ENCODE data around the gene PSMD9. TPM values are rescaled to one million over a fixed set of nuclear protein-coding genes. Genes with fewer than 3 reads are reported as not detected.

Gene PSMD9
- total RNA-seq, 1 donor from 2014 or later: 28.1 TPM

DNA sequence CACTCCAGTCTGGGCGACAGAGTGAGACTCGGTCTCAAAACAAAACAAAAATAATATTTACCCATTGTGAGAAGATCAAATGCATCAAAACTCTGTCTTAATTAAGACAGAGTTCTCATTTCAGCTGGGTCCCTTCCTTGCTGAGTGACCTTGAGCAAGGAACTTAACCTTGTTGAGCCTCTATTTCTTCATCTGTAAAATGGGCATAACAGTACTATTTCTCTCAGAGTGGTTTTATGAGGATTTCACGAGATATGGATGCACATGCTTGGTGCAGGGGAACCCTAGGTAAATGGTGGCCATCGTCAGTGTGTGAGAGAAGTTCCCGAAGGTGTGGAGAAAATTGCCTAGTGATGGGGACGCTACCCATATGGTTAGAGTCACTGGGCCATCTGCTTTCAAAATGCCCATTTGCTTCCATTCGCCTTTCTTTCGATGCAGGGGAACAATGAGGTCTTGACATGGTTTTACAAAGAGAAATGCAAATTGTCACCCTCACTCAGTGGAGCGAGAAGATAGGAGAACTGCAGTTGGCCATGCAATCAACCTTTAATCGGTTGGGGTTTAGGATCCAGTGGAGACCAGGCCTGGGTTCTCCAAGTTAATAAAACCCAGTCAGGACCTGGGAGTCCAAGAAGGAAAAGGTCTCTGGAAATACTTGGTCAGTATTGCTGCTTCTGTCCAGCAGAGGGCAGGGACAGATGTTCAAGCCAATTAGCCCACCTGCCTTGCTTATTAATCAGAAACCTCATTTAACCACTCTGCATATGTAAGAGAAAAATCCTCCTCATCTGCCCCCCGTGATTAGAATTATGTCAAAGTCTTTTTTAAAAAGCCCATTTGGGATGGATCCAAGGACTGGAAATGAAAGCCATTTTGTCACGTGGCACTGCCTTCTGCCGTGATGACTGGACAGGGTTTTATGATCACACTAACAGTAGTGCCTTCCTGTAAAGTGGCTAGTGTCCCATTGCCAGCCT, 67.0 kb downstream of the PSMD9 start:
- TF ChIP-seq, protein P1, sequence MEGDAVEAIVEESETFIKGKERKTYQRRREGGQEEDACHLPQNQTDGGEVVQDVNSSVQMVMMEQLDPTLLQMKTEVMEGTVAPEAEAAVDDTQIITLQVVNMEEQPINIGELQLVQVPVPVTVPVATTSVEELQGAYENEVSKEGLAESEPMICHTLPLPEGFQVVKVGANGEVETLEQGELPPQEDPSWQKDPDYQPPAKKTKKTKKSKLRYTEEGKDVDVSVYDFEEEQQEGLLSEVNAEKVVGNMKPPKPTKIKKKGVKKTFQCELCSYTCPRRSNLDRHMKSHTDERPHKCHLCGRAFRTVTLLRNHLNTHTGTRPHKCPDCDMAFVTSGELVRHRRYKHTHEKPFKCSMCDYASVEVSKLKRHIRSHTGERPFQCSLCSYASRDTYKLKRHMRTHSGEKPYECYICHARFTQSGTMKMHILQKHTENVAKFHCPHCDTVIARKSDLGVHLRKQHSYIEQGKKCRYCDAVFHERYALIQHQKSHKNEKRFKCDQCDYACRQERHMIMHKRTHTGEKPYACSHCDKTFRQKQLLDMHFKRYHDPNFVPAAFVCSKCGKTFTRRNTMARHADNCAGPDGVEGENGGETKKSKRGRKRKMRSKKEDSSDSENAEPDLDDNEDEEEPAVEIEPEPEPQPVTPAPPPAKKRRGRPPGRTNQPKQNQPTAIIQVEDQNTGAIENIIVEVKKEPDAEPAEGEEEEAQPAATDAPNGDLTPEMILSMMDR (IDR thresholded peaks at IDR 0.05; ENCODE audit: borderline replicate concordance): peak; percentile 64
- intact Hi-C loops (cut with micrococcal nuclease): no loop called here
- no peaks in the 10 kb centered on the region for H3K27me3 ChIP-seq (ENCODE audit: low read depth)

DNA sequence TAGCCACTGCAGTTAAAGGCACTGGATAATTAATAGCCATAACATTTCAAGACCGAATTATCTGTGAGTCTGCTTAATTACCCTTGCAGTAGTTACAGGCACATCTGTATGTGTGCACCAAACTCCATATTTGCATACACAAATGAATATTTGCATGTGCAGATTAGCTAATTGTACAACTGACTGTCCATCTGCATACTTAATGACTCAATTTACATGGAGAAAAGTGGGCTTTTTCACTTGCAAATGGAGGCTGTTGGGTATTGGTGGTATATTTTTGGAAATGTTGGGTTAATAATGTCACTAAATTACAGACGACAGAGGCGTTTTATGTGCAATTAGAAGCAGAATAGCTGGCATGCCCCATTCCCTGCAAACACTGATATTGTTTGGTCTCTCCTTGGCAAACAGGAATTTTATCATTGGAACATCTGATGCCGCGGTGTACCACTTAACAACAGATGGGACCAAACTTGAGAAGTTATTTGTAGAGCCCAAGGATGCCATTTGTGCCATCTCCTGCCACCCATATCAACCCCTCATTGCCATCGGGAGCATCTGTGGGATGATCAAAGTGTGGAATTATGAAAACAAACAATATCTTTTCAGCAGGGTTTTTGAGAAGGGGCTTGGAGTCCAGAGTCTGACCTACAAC, 69.4 kb downstream of the PSMD9 start:
- no peaks in the 10 kb centered on the region for H3K9me3 ChIP-seq (replicated peaks)
- no peak overlapping the region for H3K27ac ChIP-seq (replicated peaks)
- no peaks in the 10 kb centered on the region for H3K4me1 ChIP-seq
- H3K4me3 ChIP-seq: no peak overlapping the region
- no peaks in the 10 kb centered on the region for H3K36me3 ChIP-seq
- intact Hi-C loops (cut with micrococcal nuclease): no loop called here
- DNase-seq: no peak
- TF ChIP-seq, protein P1 (IDR thresholded peaks at IDR 0.05; ENCODE audit: borderline replicate concordance): no peak
- no peaks in the 10 kb centered on the region for H3K27me3 ChIP-seq (ENCODE audit: low read depth)

More for the DNA sequence above, 67.0 kb downstream of the PSMD9 start:
- Histone ChIP-seq H3K4me3 (no peak overlapping the region), H3K9me3 (replicated peaks) (no peaks in the 10 kb centered on the region), H3K4me1 (no peaks in the 10 kb centered on the region), H3K36me3 (no peaks in the 10 kb centered on the region), H3K27ac (replicated peaks) (no peak overlapping the region)
- no peak for DNase-seq

DNA sequence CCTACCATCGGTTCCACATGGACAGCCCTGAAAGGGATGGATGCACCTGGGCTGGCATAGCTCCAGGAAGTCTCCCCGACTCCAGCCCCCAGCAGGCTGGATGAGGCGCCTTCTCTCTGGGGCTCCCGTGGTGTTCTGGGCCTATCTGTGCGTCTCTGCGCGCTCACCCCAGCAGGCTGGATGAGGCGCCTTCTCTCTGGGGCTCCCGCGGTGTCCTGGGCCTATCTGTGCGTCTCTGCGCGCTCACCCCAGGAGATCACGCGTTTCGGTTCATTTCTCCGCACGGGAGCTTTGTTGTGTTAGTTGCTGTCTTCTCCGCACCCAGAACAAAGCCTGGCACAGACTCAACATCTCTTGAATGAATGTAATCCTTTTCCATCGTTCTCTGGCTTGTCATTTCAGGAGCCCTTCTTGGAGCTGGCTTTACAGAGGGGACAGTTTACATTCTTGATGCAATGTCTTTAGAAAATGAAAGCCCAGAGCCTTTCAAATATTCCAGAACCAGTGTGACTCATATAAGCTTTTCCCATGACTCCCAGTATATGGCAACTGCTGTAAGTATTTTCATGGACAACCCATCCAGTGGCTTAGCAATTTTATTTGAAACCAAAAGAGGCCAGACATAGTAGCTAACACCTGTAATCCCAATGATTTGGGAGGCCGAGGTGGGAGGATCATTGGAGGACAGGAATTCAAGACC, 70.1 kb downstream of the PSMD9 start:
- no peaks in the 10 kb centered on the region for H3K9me3 ChIP-seq (replicated peaks)
- intact Hi-C loops (cut with micrococcal nuclease): no loop called here

DNA sequence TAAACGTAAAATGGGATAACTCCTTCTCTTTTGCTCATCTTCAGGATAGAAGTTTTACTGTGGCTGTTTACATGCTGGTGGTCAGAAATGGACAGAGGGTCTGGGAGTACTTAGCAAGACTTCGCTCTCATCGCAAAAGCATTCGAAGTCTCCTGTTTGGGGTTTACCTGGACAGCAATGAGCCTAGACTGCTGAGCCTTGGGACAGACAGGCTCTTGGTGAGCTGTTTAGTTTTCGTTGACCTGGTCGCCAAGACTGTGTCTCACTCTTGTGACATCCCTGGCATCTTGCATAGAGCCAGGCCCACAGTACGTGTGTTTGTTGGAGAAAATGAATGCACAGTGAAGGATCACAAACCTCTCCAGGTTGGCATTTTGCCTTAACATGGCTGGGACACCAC, 72.0 kb downstream of the PSMD9 start:
- Histone ChIP-seq H3K9me3 (replicated peaks) (no peaks in the 10 kb centered on the region), H3K4me3 (no peak overlapping the region), H3K36me3 (no peaks in the 10 kb centered on the region), H3K27ac (replicated peaks) (no peak overlapping the region), H3K27me3 (ENCODE audit: low read depth) (no peaks in the 10 kb centered on the region), H3K4me1 (peaks cover 8% of the 10 kb centered on the region)
- intact Hi-C loops (cut with micrococcal nuclease): no loop called here
- DNase-seq: no peak
- TF ChIP-seq, protein P1 (IDR thresholded peaks at IDR 0.05; ENCODE audit: borderline replicate concordance): no peak

More for the DNA sequence above, 70.1 kb downstream of the PSMD9 start:
- Histone ChIP-seq H3K4me3 (no peak overlapping the region), H3K27me3 (ENCODE audit: low read depth) (no peaks in the 10 kb centered on the region), H3K27ac (replicated peaks) (no peak overlapping the region), H3K4me1 (no peaks in the 10 kb centered on the region), H3K36me3 (no peaks in the 10 kb centered on the region)
- TF ChIP-seq, protein P1 (IDR thresholded peaks at IDR 0.05; ENCODE audit: borderline replicate concordance): no peak
- DNase-seq: no peak

DNA sequence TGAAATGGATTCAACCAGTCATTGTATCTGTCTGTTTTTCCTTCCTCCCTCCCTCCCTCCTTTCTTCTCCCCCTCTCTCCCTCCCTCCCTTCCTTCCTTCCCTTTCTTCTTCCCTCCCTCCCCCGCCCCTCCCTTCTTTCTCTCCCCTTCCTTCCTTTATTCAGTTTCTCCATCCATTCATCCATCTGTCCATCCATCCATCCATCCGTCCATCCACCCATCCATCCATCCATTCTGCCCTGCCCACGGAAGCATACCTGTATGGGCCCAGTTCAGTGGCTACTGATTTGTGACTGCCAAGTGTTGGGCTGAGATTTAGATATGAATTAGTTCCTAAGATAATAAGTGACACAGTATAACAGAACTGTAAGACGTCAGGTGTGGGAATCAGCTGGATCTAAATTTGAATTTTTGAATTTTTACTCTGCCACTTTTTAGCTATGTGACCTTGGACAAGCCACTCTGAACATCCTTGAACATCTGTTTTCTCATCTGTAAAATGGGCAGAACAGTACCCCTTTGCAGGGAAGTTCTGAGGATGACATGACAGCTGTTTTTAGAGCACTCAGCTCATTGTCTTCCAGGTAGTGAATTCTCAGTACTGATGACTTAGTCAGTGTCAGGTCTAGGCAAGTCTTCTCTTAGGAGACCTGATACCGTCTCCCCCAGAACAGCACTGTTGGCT, 72.7 kb downstream of the PSMD9 start:
- no peak overlapping the region for H3K27ac ChIP-seq (replicated peaks)
- intact Hi-C loops (cut with micrococcal nuclease): no loop called here
- H3K27me3 ChIP-seq (ENCODE audit: low read depth): no peaks in the 10 kb centered on the region
- H3K36me3 ChIP-seq: no peaks in the 10 kb centered on the region
- no peak for DNase-seq
- TF ChIP-seq, protein P1 (IDR thresholded peaks at IDR 0.05; ENCODE audit: borderline replicate concordance): no peak
- H3K9me3 ChIP-seq (replicated peaks): no peaks in the 10 kb centered on the region
- H3K4me3 ChIP-seq: no peak overlapping the region
- peaks cover 11% of the 10 kb centered on the region for H3K4me1 ChIP-seq
